HG02678 (cell line): Measurements from ENCODE around the gene NDST1.

Experiments used
- ATAC-seq: cut with Tn5 transposase; IDR thresholded peaks from one replicate; pipeline ENCODE4 v1.9.1; 2021; ENCODE audit warnings: mild to moderate bottlenecking, moderate library complexity; ENCODE audit not compliant: unreplicated experiment

NDST1 gene

GRCh38 chr5:150561571-150562275 lies 53.8 kb downstream of the NDST1 start:
- no peak for ATAC-seq

GRCh38 chr5:150562832-150563231 lies 54.9 kb downstream of the NDST1 start:
- no peak for ATAC-seq

- ATAC-seq: no peak
Measured at GRCh38 chr5:150565868-150566267, 57.9 kb downstream of the NDST1 start.

GRCh38 chr5:150567031-150567717 lies 59.2 kb downstream of the NDST1 start:
- no peak for ATAC-seq

GRCh38 chr5:150568663-150569062 lies 60.7 kb downstream of the NDST1 start:
- no peak for ATAC-seq

GRCh38 chr5:150570333-150570732 lies 62.4 kb downstream of the NDST1 start:
- ATAC-seq: no peak

- ATAC-seq: no peak
Measured at GRCh38 chr5:150571836-150572235, 63.9 kb downstream of the NDST1 start.

- ATAC-seq: no peak
Measured at GRCh38 chr5:150573216-150573615, 65.3 kb downstream of the NDST1 start.

GRCh38 chr5:150573867-150574817 lies 66.2 kb downstream of the NDST1 start:
- no peak for ATAC-seq

- no peak for ATAC-seq
Measured at GRCh38 chr5:150574818-150575547, 67.1 kb downstream of the NDST1 start.

- ATAC-seq: no peak
Measured at GRCh38 chr5:150575745-150576448, 68.0 kb downstream of the NDST1 start.

GRCh38 chr5:150576449-150576949 lies 68.6 kb downstream of the NDST1 start:
- ATAC-seq: no peak

- no peak for ATAC-seq
Measured at GRCh38 chr5:150577378-150578139, 69.6 kb downstream of the NDST1 start.

- ATAC-seq: no peak
Measured at GRCh38 chr5:150578781-150579461, 71.0 kb downstream of the NDST1 start.

GRCh38 chr5:150579462-150580400 lies 71.8 kb downstream of the NDST1 start:
- no peak for ATAC-seq

GRCh38 chr5:150580917-150581316 lies 73.0 kb downstream of the NDST1 start:
- no peak for ATAC-seq

GRCh38 chr5:150582241-150583109 lies 74.5 kb downstream of the NDST1 start:
- no peak for ATAC-seq
